HL-60 (cell line): Measurements from ENCODE around the gene TPM3.
A peak's percentile ranks its signal among the peaks of the same experiment; 100 is the strongest.

Experiments used
- DNase-seq, 2 experiments: peaks; one replicate each; pipeline ENCODE4 v3.0.0-alpha.2; 2010 to 2020; ENCODE audit warnings: low read depth in 1 of 2, low spot score in 1 of 2
- H3K27ac ChIP-seq: fragments of 250-450 bp; sonication (Bioruptor Pico); replicated peaks from 2 replicates; pipeline ENCODE4 v1.5.1; 2020; ENCODE audit warnings: mild to moderate bottlenecking, moderate library complexity
- H3K27me3 ChIP-seq: fragments of 250-450 bp; sonication (Bioruptor Pico); 2 replicates; pipeline ENCODE4 v1.5.1; 2021; ENCODE audit warnings: mild to moderate bottlenecking, moderate library complexity; ENCODE audit not compliant: insufficient read depth, poor library complexity, severe bottlenecking
- H3K4me3 ChIP-seq: replicated peaks from 2 replicates; pipeline ENCODE4 v1.5.1; 2011; ENCODE audit warnings: mild to moderate bottlenecking, control low read depth, low read length; ENCODE audit not compliant: insufficient read depth
- GABPA ChIP-seq: IDR thresholded peaks from 2 replicates; pipeline ENCODE4 v1.6.1; 2012; ENCODE audit warnings: low read depth
- POLR2AphosphoS5 ChIP-seq: IDR thresholded peaks from 2 replicates; pipeline ENCODE4 v1.6.1; 2012; ENCODE audit warnings: low read depth
- REST ChIP-seq: IDR thresholded peaks from 2 replicates; pipeline ENCODE4 v1.6.1; 2012; ENCODE audit warnings: low read depth; ENCODE audit not compliant: insufficient replicate concordance
- SPI1 ChIP-seq: IDR thresholded peaks from 2 replicates; pipeline ENCODE4 v1.6.1; 2012; ENCODE audit warnings: low read depth, mild to moderate bottlenecking, borderline replicate concordance
- TF ChIP-seq, protein P1 (sequence below): IDR thresholded peaks from one replicate; pipeline ENCODE4 v1.5.1; 2011; ENCODE audit warnings: low read length, control low read depth, inconsistent platforms; ENCODE audit not compliant: insufficient read depth

TPM3 gene

GRCh38 chr1:154167461-154167860 lies 24.4 kb downstream of the TPM3 start:
- Histone ChIP-seq H3K27ac (no peak overlapping the region), H3K27me3 (no peaks in the 10 kb centered on the region), H3K4me3 (no peak overlapping the region)
- no peak for TF ChIP-seq POLR2AphosphoS5
- no peak for DNase-seq

DNA sequence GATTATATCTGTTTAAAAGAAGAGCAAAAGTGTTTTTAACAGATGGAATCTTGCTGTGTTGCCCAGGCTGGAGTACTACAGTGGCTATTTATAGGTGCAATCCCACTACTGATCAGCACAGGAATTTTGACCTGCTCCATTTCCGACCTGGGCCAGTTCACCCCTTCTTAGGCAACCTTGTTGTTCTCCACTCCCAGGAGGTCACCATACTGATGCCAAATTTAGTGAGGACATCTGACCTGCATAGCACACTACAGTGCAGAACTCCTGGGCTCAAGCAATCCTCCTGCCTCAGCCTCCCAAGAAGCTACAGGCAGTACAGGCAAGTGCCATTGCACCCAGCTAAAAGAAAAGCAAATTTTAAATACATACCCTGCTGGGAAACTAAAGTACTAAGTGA lies 25.7 kb downstream of the TPM3 start:
- TF ChIP-seq, protein P1, sequence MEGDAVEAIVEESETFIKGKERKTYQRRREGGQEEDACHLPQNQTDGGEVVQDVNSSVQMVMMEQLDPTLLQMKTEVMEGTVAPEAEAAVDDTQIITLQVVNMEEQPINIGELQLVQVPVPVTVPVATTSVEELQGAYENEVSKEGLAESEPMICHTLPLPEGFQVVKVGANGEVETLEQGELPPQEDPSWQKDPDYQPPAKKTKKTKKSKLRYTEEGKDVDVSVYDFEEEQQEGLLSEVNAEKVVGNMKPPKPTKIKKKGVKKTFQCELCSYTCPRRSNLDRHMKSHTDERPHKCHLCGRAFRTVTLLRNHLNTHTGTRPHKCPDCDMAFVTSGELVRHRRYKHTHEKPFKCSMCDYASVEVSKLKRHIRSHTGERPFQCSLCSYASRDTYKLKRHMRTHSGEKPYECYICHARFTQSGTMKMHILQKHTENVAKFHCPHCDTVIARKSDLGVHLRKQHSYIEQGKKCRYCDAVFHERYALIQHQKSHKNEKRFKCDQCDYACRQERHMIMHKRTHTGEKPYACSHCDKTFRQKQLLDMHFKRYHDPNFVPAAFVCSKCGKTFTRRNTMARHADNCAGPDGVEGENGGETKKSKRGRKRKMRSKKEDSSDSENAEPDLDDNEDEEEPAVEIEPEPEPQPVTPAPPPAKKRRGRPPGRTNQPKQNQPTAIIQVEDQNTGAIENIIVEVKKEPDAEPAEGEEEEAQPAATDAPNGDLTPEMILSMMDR: no peak
- TF ChIP-seq REST (no peak), GABPA (no peak), SPI1 (no peak), POLR2AphosphoS5 (no peak)
- Histone ChIP-seq H3K27me3 (no peaks in the 10 kb centered on the region), H3K4me3 (no peak overlapping the region), H3K27ac (no peak overlapping the region)
- no peak for DNase-seq

- peak overlapping the region; percentile 76 for H3K27ac ChIP-seq
These were observed 32.3 kb downstream of the TPM3 start for GRCh38 chr1:154159554-154159953.

GRCh38 chr1:154158307-154159125 lies 33.4 kb downstream of the TPM3 start:
- Histone ChIP-seq H3K27me3 (no peaks in the 10 kb centered on the region), H3K27ac (peak overlapping the region; percentile 76), H3K4me3 (0 out of 2 replicates have a peak overlapping the region, but pooled peaks have one; percentile 3)
- peak in 1 of 2 experiments; percentile 68 for DNase-seq
- TF ChIP-seq REST (no peak), SPI1 (peak; percentile 97), GABPA (no peak)

More at GRCh38 chr1:154159554-154159953, 32.3 kb downstream of the TPM3 start:
- no peak for DNase-seq
- Histone ChIP-seq H3K27me3 (no peaks in the 10 kb centered on the region), H3K4me3 (no peak overlapping the region)
- TF ChIP-seq GABPA (no peak), REST (no peak)
